Vagina (tissue), 2 donors: ENCODE results near the gene MAP1B. TPM values are rescaled to one million over a fixed set of nuclear protein-coding genes. Genes with fewer than 3 reads are reported as not detected.
A peak's percentile ranks its signal among the peaks of the same experiment; 100 is the strongest.

Experiments used
- DNase-seq, 2 donors: peaks; one replicate each; pipeline ENCODE4 v3.0.0-alpha.2; 2017; ENCODE audit errors: extremely low spot score in 2 of 2
- H3K27ac ChIP-seq: fragments of 200-600 bp; sonication (generic); one replicate; pipeline ENCODE4 v1.5.1; 2019
- H3K27me3 ChIP-seq: fragments of 200-600 bp; sonication (generic); one replicate; pipeline ENCODE4 v1.5.1; 2019
- H3K36me3 ChIP-seq, 2 donors: fragments of 200-600 bp; sonication (generic); one replicate each; pipeline ENCODE4 v1.5.1; 2017 to 2019
- H3K4me1 ChIP-seq: fragments of 200-600 bp; sonication (generic); one replicate; pipeline ENCODE4 v1.5.1; 2019
- H3K4me3 ChIP-seq, 2 donors: fragments of 200-600 bp; sonication (generic); 1 replicate in 1 of 2; 2 replicates in 1 of 2; pipeline ENCODE4 v1.5.1; 2016 to 2019
- H3K9me3 ChIP-seq: fragments of 200-600 bp; sonication (generic); one replicate; pipeline ENCODE4 v1.5.1; 2019
- POLR2A ChIP-seq, 2 donors: fragments of 450-650 bp; IDR thresholded peaks; one replicate each; pipeline ENCODE4 v1.6.1; 2017; ENCODE audit warnings: antibody characterized with exemption in 2 of 2, mild to moderate bottlenecking in 2 of 2, moderate library complexity in 2 of 2
- POLR2AphosphoS5 ChIP-seq, 2 donors: sonication (generic); formaldehyde crosslinking; IDR thresholded peaks; one replicate each; pipeline ENCODE4 v1.9.0; 2017; ENCODE audit warnings: antibody characterized with exemption in 2 of 2, mild to moderate bottlenecking in 2 of 2, low read depth in 1 of 2; ENCODE audit not compliant: insufficient read depth in 1 of 2
- intact Hi-C: fragments of 100-400 bp; cut with DNase I; formaldehyde crosslinking; loops from one replicate; pipeline ENCODE4 v1.15.1; 2023
- total RNA-seq: library from RNA; depleted of rRNA; stranded (reverse); fragments of >200 nt; gene quantifications from one replicate; pipeline ENCODE4 v1.2.3, GENCODE V29; 2016
- TF ChIP-seq, protein P1 (sequence below), 3 experiments: fragments of 450-650 bp in 2 of 3; fragments of 200-600 bp in 1 of 3; sonication (generic) in 1 of 3; IDR thresholded peaks; one replicate each; pipeline ENCODE4 v1.5.1; 2017 to 2019; ENCODE audit warnings: antibody characterized with exemption in 3 of 3, mild to moderate bottlenecking in 2 of 3, moderate library complexity in 2 of 3

Gene MAP1B
- total RNA-seq, 1 donor from 2014 or later, result 386 TPM

DNA sequence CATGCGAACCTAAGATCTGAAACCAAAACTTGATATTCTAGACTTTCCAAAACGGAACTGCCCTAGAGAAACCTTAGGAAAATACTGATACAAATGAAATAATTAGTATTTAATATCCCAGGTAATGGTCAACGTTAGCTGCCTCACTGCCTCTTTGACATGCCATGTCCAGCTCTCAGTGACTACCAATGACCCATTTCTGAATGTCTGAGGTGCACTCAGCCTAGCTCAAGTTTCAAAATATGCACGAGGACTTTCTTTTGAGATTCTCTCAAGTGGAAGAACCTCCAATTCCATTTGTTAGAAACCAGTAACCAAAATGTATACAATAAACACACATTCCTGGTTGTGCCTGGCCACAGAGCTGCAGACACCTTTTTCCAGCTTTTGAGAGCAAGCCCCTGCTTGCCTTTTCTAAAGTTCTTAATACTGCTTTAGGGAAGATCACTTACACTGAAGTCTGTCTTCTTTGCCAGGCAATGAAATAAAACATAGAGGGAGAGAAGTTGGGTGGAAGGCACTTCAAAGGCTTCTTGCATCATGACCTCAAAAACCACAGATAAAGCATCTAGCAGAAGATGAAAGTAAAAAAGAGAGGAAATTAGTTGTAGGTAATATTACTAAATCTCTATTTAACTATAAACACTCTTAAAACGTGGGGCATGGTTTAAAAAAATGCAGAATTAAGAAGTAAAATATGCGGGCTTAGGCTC is 124.9 kb downstream of the MAP1B start:
- Histone ChIP-seq H3K9me3 (no peaks in the 10 kb centered on the region), H3K4me3 (no peak overlapping the region), H3K4me1 (peaks cover 15% of the 10 kb centered on the region), H3K27ac (no peak overlapping the region), H3K36me3 (peaks cover 0 to 15% of the 10 kb centered on the region in 2 donors), H3K27me3 (no peaks in the 10 kb centered on the region)
- DNase-seq, result no peak
- intact Hi-C loops, result no loop called here
- TF ChIP-seq POLR2A (IDR thresholded peaks at IDR 0.05), result no peak
- TF ChIP-seq, protein P1, sequence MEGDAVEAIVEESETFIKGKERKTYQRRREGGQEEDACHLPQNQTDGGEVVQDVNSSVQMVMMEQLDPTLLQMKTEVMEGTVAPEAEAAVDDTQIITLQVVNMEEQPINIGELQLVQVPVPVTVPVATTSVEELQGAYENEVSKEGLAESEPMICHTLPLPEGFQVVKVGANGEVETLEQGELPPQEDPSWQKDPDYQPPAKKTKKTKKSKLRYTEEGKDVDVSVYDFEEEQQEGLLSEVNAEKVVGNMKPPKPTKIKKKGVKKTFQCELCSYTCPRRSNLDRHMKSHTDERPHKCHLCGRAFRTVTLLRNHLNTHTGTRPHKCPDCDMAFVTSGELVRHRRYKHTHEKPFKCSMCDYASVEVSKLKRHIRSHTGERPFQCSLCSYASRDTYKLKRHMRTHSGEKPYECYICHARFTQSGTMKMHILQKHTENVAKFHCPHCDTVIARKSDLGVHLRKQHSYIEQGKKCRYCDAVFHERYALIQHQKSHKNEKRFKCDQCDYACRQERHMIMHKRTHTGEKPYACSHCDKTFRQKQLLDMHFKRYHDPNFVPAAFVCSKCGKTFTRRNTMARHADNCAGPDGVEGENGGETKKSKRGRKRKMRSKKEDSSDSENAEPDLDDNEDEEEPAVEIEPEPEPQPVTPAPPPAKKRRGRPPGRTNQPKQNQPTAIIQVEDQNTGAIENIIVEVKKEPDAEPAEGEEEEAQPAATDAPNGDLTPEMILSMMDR (IDR thresholded peaks at IDR 0.05), result no peak
- no peak for TF ChIP-seq POLR2AphosphoS5 (IDR thresholded peaks at IDR 0.05; ENCODE audit: insufficient read depth in 1 of 2, low read depth in 1 of 2)

GRCh38 chr5:72232838-72233237 is 125.6 kb downstream of the MAP1B start:
- Histone ChIP-seq H3K27ac (no peak overlapping the region), H3K4me3 (no peak overlapping the region), H3K4me1 (peaks cover 15% of the 10 kb centered on the region), H3K27me3 (no peaks in the 10 kb centered on the region), H3K36me3 (peaks cover 0 to 8% of the 10 kb centered on the region in 2 donors), H3K9me3 (no peaks in the 10 kb centered on the region)
- intact Hi-C loops, result no loop called here
- TF ChIP-seq, protein P1 (IDR thresholded peaks at IDR 0.05), result no peak
- TF ChIP-seq POLR2AphosphoS5 (IDR thresholded peaks at IDR 0.05; ENCODE audit: insufficient read depth in 1 of 2, low read depth in 1 of 2) (no peak), POLR2A (IDR thresholded peaks at IDR 0.05) (no peak)
- no peak for DNase-seq

GRCh38 chr5:72233835-72234234 is 126.6 kb downstream of the MAP1B start:
- intact Hi-C loops, result no loop called here
- Histone ChIP-seq H3K9me3 (no peaks in the 10 kb centered on the region), H3K27ac (no peak overlapping the region), H3K27me3 (no peaks in the 10 kb centered on the region), H3K4me3 (no peak overlapping the region), H3K4me1 (peaks cover 15% of the 10 kb centered on the region), H3K36me3 (peaks cover 0 to 7% of the 10 kb centered on the region in 2 donors)
- no peak for TF ChIP-seq POLR2A (IDR thresholded peaks at IDR 0.05)
- no peak for TF ChIP-seq POLR2AphosphoS5 (IDR thresholded peaks at IDR 0.05; ENCODE audit: insufficient read depth in 1 of 2, low read depth in 1 of 2)
- TF ChIP-seq, protein P1 (IDR thresholded peaks at IDR 0.05), result no peak
- no peak for DNase-seq

GRCh38 chr5:72234265-72234700 is 127.0 kb downstream of the MAP1B start:
- intact Hi-C loops, result no loop called here
- no peak overlapping the region for H3K27ac ChIP-seq

More at GRCh38 chr5:72234265-72234700, 127.0 kb downstream of the MAP1B start:
- Histone ChIP-seq H3K4me1 (peaks cover 15% of the 10 kb centered on the region), H3K4me3 (no peak overlapping the region), H3K27me3 (no peaks in the 10 kb centered on the region), H3K36me3 (peaks cover 0 to 7% of the 10 kb centered on the region in 2 donors), H3K9me3 (no peaks in the 10 kb centered on the region)
- peak in 1 of 2 donors; percentile 39 for TF ChIP-seq POLR2AphosphoS5 (IDR thresholded peaks at IDR 0.05; ENCODE audit: insufficient read depth in 1 of 2, low read depth in 1 of 2)
- TF ChIP-seq, protein P1 (IDR thresholded peaks at IDR 0.05), result no peak
- DNase-seq, result no peak
